Body of pancreas (tissue), 4 donors: ENCODE measurements around the gene FGF21.

Source experiments
- CTCF ChIP-seq, 7 experiments: fragments of 450-650 bp in 4 of 7; fragments of 200-600 bp in 3 of 7; sonication (generic) in 3 of 7; IDR thresholded peaks; one replicate each; pipeline ENCODE4 v1.5.1; 2016 to 2019; ENCODE audit warnings: antibody characterized with exemption in 7 of 7
- POLR2A ChIP-seq, 3 donors: fragments of 450-650 bp; IDR thresholded peaks; one replicate each; pipeline ENCODE4 v1.6.1; 2016; ENCODE audit warnings: antibody characterized with exemption in 3 of 3, mild to moderate bottlenecking in 2 of 3

DNA sequence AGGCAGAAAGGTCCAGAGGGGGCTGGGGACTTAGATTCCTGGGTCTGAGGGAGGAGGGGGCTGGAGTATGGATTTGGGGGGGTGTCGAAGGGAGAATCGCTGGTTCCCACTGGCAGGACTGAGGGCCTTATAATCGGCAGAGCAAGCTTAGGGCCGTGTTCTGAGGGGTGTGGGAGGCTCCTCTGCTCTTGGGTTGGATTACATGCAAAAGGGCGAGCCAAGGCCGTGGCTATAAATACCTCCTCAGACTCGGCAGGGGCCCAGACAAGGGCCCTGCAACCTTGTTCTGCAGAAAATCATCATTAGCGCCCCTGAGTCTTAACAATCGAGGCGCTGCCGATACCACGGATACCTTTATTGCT, 35.1 kb upstream of the FGF21 start:
- TF ChIP-seq CTCF (IDR thresholded peaks at IDR 0.05) (no peak), POLR2A (IDR thresholded peaks at IDR 0.05) (peak in 1 of 3 donors; percentile 27)
